Adrenal gland (tissue), 5 donors: ENCODE results near the gene C4orf33.

Source experiments
- POLR2A ChIP-seq, 2 donors: fragments of 450-650 bp; IDR thresholded peaks; one replicate each; pipeline ENCODE4 v1.6.1; 2017; ENCODE audit warnings: antibody characterized with exemption in 2 of 2, mild to moderate bottlenecking in 2 of 2, moderate library complexity in 1 of 2
- TF ChIP-seq, protein P1 (sequence below), 6 experiments: fragments of 450-650 bp in 4 of 6; fragments of 200-600 bp in 2 of 6; sonication (generic) in 1 of 6; IDR thresholded peaks; 1 replicate in 5 of 6; 2 replicates in 1 of 6; pipeline versions ENCODE4 v1.5.1 to v1.8.0; 2016 to 2021; ENCODE audit warnings: antibody characterized with exemption in 6 of 6, mild to moderate bottlenecking in 2 of 6, moderate library complexity in 1 of 6
- donor health status: DM: no; HTN: no; CAD: no.

DNA sequence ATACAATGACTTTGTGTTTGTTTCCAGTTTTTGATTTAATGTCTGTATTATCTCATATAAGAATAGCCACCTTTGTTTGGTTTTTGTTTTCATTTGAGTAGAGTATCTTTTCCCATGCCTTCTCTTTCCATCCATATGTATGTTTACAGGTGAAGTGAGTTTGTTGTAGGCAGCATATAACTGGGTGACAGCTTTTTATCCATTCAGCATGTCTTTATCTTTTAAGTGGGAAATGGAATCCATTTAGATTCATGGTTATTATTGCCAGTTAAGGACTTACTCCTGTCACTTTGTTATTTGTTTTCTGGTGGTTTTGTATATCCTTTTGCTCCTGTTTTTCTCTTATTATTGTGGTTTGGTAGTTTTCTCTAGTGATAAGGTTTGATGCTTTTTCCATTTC lies 36.9 kb upstream of the C4orf33 start:
- TF ChIP-seq, protein P1, sequence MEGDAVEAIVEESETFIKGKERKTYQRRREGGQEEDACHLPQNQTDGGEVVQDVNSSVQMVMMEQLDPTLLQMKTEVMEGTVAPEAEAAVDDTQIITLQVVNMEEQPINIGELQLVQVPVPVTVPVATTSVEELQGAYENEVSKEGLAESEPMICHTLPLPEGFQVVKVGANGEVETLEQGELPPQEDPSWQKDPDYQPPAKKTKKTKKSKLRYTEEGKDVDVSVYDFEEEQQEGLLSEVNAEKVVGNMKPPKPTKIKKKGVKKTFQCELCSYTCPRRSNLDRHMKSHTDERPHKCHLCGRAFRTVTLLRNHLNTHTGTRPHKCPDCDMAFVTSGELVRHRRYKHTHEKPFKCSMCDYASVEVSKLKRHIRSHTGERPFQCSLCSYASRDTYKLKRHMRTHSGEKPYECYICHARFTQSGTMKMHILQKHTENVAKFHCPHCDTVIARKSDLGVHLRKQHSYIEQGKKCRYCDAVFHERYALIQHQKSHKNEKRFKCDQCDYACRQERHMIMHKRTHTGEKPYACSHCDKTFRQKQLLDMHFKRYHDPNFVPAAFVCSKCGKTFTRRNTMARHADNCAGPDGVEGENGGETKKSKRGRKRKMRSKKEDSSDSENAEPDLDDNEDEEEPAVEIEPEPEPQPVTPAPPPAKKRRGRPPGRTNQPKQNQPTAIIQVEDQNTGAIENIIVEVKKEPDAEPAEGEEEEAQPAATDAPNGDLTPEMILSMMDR (IDR thresholded peaks at IDR 0.05) = no peak
- no peak for TF ChIP-seq POLR2A (IDR thresholded peaks at IDR 0.05)
